Activated naive CD4-positive, alpha-beta T cell treated with anti-CD3 and anti-CD28 coated beads, Interleukin-2, amount 50 U/mL, for 72 hours (primary cell): ENCODE data around the gene GABPB2. TPM values are rescaled to one million over a fixed set of nuclear protein-coding genes. Genes with fewer than 3 reads are reported as not detected.

Experiments used
- ATAC-seq, 2 donors: fragments of 150-1000 bp; cut with Tn5 transposase; 2 replicates each; pipeline ENCODE4 v1.10.0; 2021; ENCODE audit warnings: mild to moderate bottlenecking in 2 of 2, moderate library complexity in 2 of 2
- DNase-seq, 2 donors: peaks; one replicate each; pipeline ENCODE4 v3.0.0; 2021 to 2022; ENCODE audit warnings: low spot score in 2 of 2
- H3K27ac Mint-ChIP-seq, 2 donors: one replicate each; pipeline ENCODE4 v1.8.0; 2022; ENCODE audit warnings: mild to moderate bottlenecking in 2 of 2, mixed read lengths in 2 of 2
- H3K36me3 Mint-ChIP-seq, 2 donors: one replicate each; pipeline ENCODE4 v1.8.0; 2022; ENCODE audit warnings: mixed read lengths in 2 of 2
- H3K9me3 Mint-ChIP-seq, 2 donors: one replicate each; pipeline ENCODE4 v1.8.0; 2022; ENCODE audit warnings: mixed read lengths in 2 of 2
- total RNA-seq, 2 donors: library from RNA; stranded (reverse); gene quantifications; one replicate each; pipeline ENCODE4 v1.2.3, GENCODE V29; 2022

The GABPB2 gene
- total RNA-seq, 2 donors from 2014 or later, result 5.6 to 14.1 TPM

- Mint-ChIP-seq H3K27ac (no peak overlapping the region), H3K9me3 (no peaks in the 10 kb centered on the region), H3K36me3 (no peaks in the 10 kb centered on the region)
- ATAC-seq (no peak), DNase-seq (no peak)
Observed at GRCh38 chr1:151142411-151143056, 72.0 kb downstream of the GABPB2 start.

- Mint-ChIP-seq H3K27ac (no peak overlapping the region), H3K36me3 (no peaks in the 10 kb centered on the region), H3K9me3 (no peaks in the 10 kb centered on the region)
- DNase-seq (no peak), ATAC-seq (no peak)
Observed at GRCh38 chr1:151143057-151143435, 72.5 kb downstream of the GABPB2 start.

- H3K27ac Mint-ChIP-seq, result no peak overlapping the region
- DNase-seq, result no peak
- H3K9me3 Mint-ChIP-seq, result no peaks in the 10 kb centered on the region
- no peak for ATAC-seq
- H3K36me3 Mint-ChIP-seq, result no peaks in the 10 kb centered on the region
Observed at GRCh38 chr1:151143986-151144385, 73.4 kb downstream of the GABPB2 start.

- H3K9me3 Mint-ChIP-seq, result no peaks in the 10 kb centered on the region
- DNase-seq, result no peak
- no peak for ATAC-seq
- no peak overlapping the region for H3K27ac Mint-ChIP-seq
- H3K36me3 Mint-ChIP-seq, result no peaks in the 10 kb centered on the region
Observed at GRCh38 chr1:151144474-151145303, 74.1 kb downstream of the GABPB2 start.

- no peak for ATAC-seq
- Mint-ChIP-seq H3K9me3 (no peaks in the 10 kb centered on the region), H3K36me3 (no peaks in the 10 kb centered on the region), H3K27ac (no peak overlapping the region)
- no peak for DNase-seq
Observed at GRCh38 chr1:151145304-151146071, 74.9 kb downstream of the GABPB2 start.

- H3K27ac Mint-ChIP-seq, result peak overlapping the region in 1 of 2 donors; percentile 64
- DNase-seq, result no peak
- ATAC-seq, result peak in 1 of 2 donors; percentile 13
- H3K9me3 Mint-ChIP-seq, result no peaks in the 10 kb centered on the region
- H3K36me3 Mint-ChIP-seq, result no peaks in the 10 kb centered on the region
Observed at GRCh38 chr1:151146072-151146411, 75.5 kb downstream of the GABPB2 start.

GRCh38 chr1:151146412-151147131, 76.0 kb downstream of the GABPB2 start, which contains the start of gene SEMA6C:
Gene SEMA6C (minus strand): TSS chr1:151146631. CDS start chr1:151142621, 4,010 bp downstream.
- Mint-ChIP-seq H3K36me3 (no peaks in the 10 kb centered on the region), H3K27ac (peak within 1 kb of the TSS; percentile 64 to 73), H3K9me3 (no peaks in the 10 kb centered on the region)
- ATAC-seq (peak; percentile 100), DNase-seq (peak; percentile 89 to 90)

GRCh38 chr1:151147132-151147503, 76.6 kb downstream of the GABPB2 start:
- Mint-ChIP-seq H3K27ac (peak overlapping the region in 1 of 2 donors; percentile 64), H3K36me3 (no peaks in the 10 kb centered on the region), H3K9me3 (no peaks in the 10 kb centered on the region)
- DNase-seq (no peak), ATAC-seq (no peak)

- no peak for ATAC-seq
- H3K27ac Mint-ChIP-seq, result peak overlapping the region in 1 of 2 donors; percentile 64
- H3K36me3 Mint-ChIP-seq, result no peaks in the 10 kb centered on the region
- H3K9me3 Mint-ChIP-seq, result no peaks in the 10 kb centered on the region
- DNase-seq, result no peak
Observed at GRCh38 chr1:151147665-151148064, 77.1 kb downstream of the GABPB2 start.

- ATAC-seq (peak; percentile 84 to 86), DNase-seq (peak in 1 of 2 donors; percentile 73)
- no peaks in the 10 kb centered on the region for H3K9me3 Mint-ChIP-seq
- peak within 1 kb of the TSS; percentile 97 for H3K27ac Mint-ChIP-seq
- peaks cover 28 to 33% of the 10 kb centered on the region in 2 donors for H3K36me3 Mint-ChIP-seq
Observed at GRCh38 chr1:151156515-151156819, 85.9 kb downstream of the GABPB2 start, which contains the start of gene TNFAIP8L2. Gene TNFAIP8L2 (plus strand): TSS chr1:151156649. CDS start chr1:151158698, 2,049 bp downstream.

GRCh38 chr1:151157067-151157531, 86.5 kb downstream of the GABPB2 start:
- H3K9me3 Mint-ChIP-seq, result no peaks in the 10 kb centered on the region
- peak overlapping the region; percentile 97 for H3K27ac Mint-ChIP-seq
- ATAC-seq, result peak; percentile 47 to 66
- DNase-seq, result peak; percentile 50 to 77
- H3K36me3 Mint-ChIP-seq, result peaks cover 28 to 33% of the 10 kb centered on the region in 2 donors

- H3K36me3 Mint-ChIP-seq, result peaks cover 28 to 33% of the 10 kb centered on the region in 2 donors
- peak in 1 of 2 donors; percentile 24 for DNase-seq
- ATAC-seq, result peak; percentile 10 to 17
- no peaks in the 10 kb centered on the region for H3K9me3 Mint-ChIP-seq
- peak overlapping the region; percentile 97 to 98 for H3K27ac Mint-ChIP-seq
Observed at GRCh38 chr1:151158326-151158725, 87.8 kb downstream of the GABPB2 start.

GRCh38 chr1:151158751-151159251, 88.2 kb downstream of the GABPB2 start:
- peaks cover 28 to 33% of the 10 kb centered on the region in 2 donors for H3K36me3 Mint-ChIP-seq
- DNase-seq, result no peak
- H3K27ac Mint-ChIP-seq, result peak overlapping the region; percentile 97 to 98
- no peak for ATAC-seq
- no peaks in the 10 kb centered on the region for H3K9me3 Mint-ChIP-seq

GRCh38 chr1:151159373-151159772, 88.8 kb downstream of the GABPB2 start:
- Mint-ChIP-seq H3K27ac (peak overlapping the region; percentile 83 to 97), H3K9me3 (no peaks in the 10 kb centered on the region), H3K36me3 (peaks cover 28 to 33% of the 10 kb centered on the region in 2 donors)
- ATAC-seq (no peak), DNase-seq (no peak)

- no peak for DNase-seq
- Mint-ChIP-seq H3K27ac (peak overlapping the region; percentile 95 to 97), H3K9me3 (no peaks in the 10 kb centered on the region), H3K36me3 (peaks cover 23 to 25% of the 10 kb centered on the region in 2 donors)
- no peak for ATAC-seq
Observed at GRCh38 chr1:151164732-151165280, 94.2 kb downstream of the GABPB2 start.

- peak overlapping the region; percentile 95 to 97 for H3K27ac Mint-ChIP-seq
- no peaks in the 10 kb centered on the region for H3K9me3 Mint-ChIP-seq
- DNase-seq (no peak), ATAC-seq (peak in 1 of 2 donors; percentile 3)
- H3K36me3 Mint-ChIP-seq, result peaks cover 22 to 25% of the 10 kb centered on the region in 2 donors
Observed at GRCh38 chr1:151165281-151165737, 94.7 kb downstream of the GABPB2 start.
